HG02610 (cell line): ENCODE data around the gene CAD.
"Not testable (repeated sequence)": the region's sequence is repeated elsewhere in the genome, so short reads cannot be mapped to it uniquely, and the experiment has no call there.

Source experiments
- ATAC-seq: cut with Tn5 transposase; IDR thresholded peaks from one replicate; pipeline ENCODE4 v1.9.1; 2021; ENCODE audit warnings: mild to moderate bottlenecking, moderate library complexity; ENCODE audit not compliant: unreplicated experiment

Gene CAD

GRCh38 chr2:27251766-27252165 lies 34.6 kb downstream of the CAD start:
- ATAC-seq = no peak

- ATAC-seq = no peak
Observed at GRCh38 chr2:27255187-27255586, 38.0 kb downstream of the CAD start.

DNA sequence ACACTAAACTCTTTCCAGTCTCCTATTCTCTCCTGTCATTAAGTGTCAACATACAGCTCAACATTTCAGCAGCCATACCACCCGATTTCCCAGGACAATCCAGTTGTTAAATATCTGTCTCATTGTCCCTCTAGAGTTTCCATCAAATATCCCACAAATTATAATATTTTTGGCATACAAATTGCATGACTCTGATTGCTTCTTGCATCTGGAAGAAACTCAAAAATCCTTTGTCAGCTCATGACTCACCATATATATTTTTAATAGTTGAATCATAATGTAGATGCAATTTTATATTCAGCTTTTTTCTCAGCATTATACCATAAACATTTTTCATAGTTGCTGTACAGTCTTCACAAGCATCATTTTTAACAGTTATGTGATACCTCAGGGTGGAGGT lies 38.5 kb downstream of the CAD start:
- no peak for ATAC-seq

- no peak for ATAC-seq
Observed at GRCh38 chr2:27256855-27257454, 39.8 kb downstream of the CAD start.

DNA sequence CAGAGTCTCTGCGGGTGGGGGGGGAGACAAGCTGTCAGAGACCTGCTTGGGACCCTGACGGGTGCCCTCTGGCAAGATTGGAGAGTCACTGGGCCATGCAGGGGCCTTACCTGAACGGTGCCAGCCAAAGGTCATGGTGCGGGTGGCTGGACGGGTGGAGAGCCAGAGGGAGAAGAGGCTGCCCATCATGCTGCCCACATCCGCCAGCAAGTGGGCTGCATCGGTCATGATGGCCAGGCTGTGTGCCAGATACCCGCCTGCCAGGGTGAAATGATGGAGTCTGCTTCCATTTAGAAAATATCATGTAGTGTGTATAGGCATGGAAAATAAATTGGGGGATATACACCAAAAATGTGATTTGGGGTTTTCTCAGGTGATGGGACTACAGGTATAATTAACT lies 40.9 kb downstream of the CAD start:
- ATAC-seq = no peak

DNA sequence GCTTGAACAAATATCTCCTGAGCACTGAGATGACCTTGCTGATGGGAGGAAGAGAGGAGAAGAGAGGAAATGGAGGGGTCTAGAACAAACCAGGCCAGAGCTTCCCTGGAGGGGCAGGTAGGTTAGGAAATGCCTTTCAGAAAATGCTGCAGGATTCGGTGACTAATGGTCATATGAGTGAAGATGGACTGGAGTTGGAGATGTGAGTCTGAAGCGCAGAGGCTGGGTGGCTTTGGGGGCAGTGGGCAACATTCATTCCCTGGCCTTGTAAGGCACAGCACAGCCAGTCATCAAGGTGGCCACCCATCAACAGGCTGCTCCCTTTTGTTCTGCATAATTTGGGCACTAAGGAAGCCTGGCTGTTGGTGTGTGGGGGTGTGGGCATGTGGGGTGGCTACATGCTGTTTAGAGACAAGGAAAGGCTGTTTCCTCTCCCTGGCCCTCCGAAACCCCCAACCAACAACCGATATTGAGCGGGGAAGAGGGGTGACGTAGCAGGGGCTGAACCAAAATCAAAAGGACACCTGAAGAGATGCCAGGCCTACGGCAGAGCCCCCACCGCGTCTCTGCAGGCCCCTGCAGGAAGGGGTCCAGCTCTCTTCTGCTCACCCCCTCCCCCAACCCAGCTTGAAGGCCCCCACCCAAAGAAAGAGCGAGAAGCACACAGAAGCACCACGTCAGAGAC lies 44.2 kb downstream of the CAD start:
- no peak for ATAC-seq

- no peak for ATAC-seq
Observed at GRCh38 chr2:27261926-27262298, 44.7 kb downstream of the CAD start.

- no peak for ATAC-seq
Observed at GRCh38 chr2:27262379-27263286, 45.5 kb downstream of the CAD start, which contains the start of gene SLC30A3. SLC30A3 (minus strand) TSS chr2:27263047; CDS start chr2:27262906, 141 bp downstream.

DNA sequence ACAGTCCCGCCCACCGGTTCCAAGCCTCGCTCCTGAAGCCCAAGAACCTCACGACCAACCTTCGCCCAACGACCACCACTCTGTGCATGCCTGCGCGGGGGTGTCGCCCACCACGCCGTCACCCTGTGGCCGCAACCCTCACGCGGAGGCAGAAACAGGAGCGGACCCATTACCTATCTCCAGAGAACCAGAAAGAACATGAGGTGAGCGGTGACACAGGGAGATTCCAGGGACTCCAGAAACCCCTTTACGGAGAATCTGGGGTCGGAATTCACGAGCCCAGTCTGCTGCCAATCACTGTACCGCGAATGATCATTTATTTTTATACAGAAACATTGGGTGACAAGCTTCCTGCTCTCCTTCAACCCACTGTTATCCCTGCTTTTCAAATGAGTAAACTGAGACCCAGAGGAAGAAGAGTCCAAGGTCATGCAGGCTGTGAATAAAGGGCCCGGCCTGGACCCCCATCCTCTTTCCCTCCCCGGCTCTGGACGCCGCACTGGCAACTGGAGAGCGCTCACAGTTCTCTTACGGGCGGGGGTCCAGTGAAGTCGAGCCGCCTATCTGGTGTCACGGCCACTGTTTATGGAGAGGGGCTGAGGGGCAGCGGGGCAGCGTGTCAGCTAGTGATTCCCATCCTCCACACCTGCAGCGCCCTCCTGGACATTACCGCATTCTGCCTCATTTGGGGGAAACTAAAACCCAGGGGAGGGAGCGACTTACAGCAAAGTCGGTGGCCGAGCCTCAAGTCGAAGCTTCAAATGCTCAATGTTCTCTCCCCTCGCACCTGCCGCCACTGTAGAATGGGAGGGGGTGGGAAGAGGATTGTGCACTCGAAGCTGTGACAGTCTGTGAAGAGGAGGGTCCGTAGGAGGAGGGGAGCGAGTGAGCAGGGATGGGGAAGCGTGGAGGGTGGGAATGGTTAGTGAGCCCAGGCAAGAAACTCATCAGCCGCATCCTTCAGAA lies 46.4 kb downstream of the CAD start:
- ATAC-seq = no peak

GRCh38 chr2:27264253-27264752 lies 47.1 kb downstream of the CAD start:
- no peak for ATAC-seq

DNA sequence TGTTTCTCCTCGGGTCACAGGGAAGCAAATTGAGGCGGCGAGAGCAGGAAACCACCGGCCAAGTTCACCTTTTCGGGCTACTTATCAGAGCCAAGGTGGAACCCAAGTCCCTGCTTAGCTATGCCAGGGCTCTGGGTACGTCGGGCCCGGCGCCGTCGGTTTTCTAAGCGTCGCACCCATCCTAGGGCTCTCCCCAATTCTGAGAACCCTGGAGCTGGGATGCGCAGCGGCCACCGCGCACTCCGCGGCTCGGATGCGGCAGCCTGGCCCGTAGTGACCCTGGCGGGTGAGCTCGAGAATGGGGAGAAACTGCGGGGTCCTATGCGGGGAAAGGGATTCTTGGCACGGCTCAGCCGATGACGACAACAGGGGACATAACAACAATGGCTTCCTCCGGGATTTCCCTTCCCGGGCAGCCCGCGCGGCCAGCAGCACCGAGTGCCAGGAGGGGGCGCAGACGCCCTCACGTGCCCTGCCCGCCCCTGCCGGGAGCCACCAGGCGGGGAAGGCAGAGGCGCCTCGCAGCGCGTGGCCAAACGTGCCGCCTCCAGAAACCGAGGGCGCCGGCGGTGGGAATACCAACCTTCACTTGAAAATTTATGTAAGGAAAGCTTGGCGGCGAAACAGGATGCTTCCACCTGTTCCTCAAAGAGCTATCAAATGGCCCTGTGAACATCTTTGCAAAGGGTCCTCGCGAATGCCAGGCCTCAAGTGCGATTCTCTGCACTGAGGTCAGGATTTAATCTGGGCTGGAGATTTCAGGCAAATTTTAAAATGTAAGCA lies 47.8 kb downstream of the CAD start:
- peak; percentile 42 for ATAC-seq

DNA sequence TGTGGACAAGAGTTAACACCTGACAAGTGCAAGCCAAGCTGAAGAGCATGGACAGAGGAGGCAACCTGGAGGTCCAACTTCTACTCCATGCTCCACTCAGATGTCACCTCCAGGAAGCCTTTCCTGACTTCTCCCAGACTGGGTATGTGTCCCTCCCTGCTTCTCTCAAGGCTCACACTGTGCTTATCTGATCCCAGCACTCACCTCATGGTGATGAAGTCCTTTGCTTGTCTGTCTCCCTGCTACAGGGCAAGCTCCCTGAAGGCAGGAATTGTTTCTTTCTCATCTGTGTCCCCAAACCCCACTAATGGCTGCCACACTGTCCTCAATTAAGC lies 48.3 kb downstream of the CAD start:
- ATAC-seq = no peak

DNA sequence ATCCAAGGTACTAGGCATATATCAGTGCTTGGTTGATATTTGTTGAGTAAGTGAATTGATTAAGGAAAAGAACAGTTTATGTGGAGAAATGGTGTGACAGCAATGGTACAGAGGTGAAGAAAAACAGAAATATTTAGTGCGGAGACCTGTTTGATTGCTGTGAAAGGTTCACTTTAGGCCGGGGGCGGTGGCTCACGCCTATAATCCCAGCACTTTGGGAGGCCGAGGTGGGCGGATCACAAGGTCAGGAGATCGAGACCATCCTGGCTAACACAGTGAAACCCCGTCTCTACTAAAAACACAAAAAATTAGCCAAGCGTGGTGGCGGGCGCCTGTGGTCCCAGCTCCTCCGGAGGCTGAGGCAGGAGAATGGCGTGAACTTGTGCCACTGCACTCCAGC lies 51.1 kb downstream of the CAD start:
- ATAC-seq = not testable (repeated sequence)

- no peak for ATAC-seq
Observed at GRCh38 chr2:27270131-27270530, 53.0 kb downstream of the CAD start.

DNA sequence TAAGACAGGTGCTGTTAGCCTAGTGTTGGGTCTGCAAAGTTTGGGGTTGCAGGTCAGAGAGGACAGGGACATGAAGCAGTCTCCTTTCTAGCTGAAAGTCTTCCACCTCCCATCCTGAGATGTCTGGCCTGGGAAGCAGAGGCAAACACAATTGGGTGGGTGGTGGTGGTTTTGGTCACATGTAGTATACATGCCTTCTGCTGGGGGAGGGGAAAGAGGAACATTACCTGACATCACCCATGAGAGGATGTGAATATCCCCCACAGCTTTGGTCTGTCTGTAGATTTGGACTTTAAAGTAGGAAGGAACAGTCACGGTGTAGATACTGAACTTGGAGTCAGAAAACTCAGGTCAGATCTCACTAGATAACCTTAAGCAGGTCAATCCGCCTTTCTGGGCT lies 53.5 kb downstream of the CAD start:
- no peak for ATAC-seq

DNA sequence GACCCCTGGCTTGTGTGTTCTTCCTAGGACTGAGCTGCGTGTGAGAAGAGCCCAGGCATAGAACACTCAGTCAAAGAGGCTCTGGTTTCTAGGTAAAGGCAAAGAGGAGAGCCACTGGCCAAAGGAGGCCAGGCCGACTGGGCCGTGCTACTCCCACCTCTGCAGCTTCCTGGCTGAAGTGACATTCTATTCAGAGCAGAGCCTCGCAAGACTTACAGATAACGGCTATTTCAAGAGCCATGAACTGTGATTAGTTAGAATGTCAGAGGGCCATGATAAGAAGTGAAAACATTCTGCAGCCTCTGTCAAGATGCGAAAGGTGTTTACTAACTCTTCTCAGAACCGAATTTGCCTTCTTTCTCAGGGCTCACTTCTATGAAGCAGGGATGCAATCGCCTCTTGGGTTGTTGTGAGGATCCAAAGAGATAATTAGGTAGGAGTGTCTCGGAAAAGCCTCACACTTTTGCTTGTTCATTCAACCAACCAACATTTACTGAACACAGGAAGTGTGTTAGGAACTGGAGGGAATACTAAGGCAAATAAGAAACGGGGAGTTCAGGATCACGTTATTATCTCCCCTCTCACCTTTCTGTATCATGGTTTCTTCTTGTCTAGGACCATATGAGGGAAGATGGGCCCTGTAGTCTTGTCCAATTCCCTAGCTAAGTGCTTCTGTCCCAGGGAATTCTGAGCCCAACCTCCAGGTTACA lies 54.6 kb downstream of the CAD start:
- ATAC-seq = no peak

GRCh38 chr2:27272537-27273522 lies 55.7 kb downstream of the CAD start:
- not testable (repeated sequence) for ATAC-seq
